Endothelial cell of umbilical vein (primary cell): ENCODE data around the gene KCNH4. TPM values are rescaled to one million over a fixed set of nuclear protein-coding genes. Genes with fewer than 3 reads are reported as not detected.

Experiments used
- BruUV-seq: library from RNA; stranded (reverse); fragments of 400-500 nt; replicated peaks from 2 replicates; lab custom pipeline; 2021; lab: Mats Ljungman, UMichigan
- CTCF ChIA-PET: fragments of 300-600, 350-600 bp; sonication (Branson Sonifier 250); formaldehyde crosslinking; loops from one replicate; lab custom pipeline; 2021; ENCODE audit warnings: antibody characterized with exemption, inconsistent platforms; lab: Charles Lee
- POLR2A ChIA-PET: fragments of 300-600, 350-600 bp; sonication (Branson Sonifier 250); formaldehyde crosslinking; loops from one replicate; lab custom pipeline; 2021; ENCODE audit warnings: antibody characterized with exemption, inconsistent platforms; lab: Charles Lee
- DNase-seq: peaks from one replicate; pipeline ENCODE4 v3.0.0-alpha.2; 2011; ENCODE audit warnings: low read depth, low spot score
- FAIRE-seq: peaks from 2 replicates; lab custom pipeline; 2011; peaks lifted over from hg19 to GRCh38; lab: Jason Lieb, UNC
- H2AFZ ChIP-seq: 2 replicates; pipeline ENCODE4 v1.6.0; 2012; ENCODE audit warnings: low read depth, low read length, control low read depth, inconsistent platforms
- H3K27ac ChIP-seq: 2 replicates; pipeline ENCODE4 v1.5.1; 2011; ENCODE audit warnings: low read depth, mild to moderate bottlenecking, control low read depth, low read length, moderate library complexity; ENCODE audit not compliant: insufficient read depth
- H3K27me3 ChIP-seq, 2 experiments: 2 replicates each; pipeline versions ENCODE4 v1.6.0 to v1.6.1; 2011; ENCODE audit warnings: low read length in 2 of 2, mixed read lengths in 1 of 2; ENCODE audit not compliant: control insufficient read depth in 2 of 2, insufficient read depth in 2 of 2
- H3K36me3 ChIP-seq, 2 experiments: 2 replicates in 1 of 2; 3 replicates in 1 of 2; pipeline ENCODE4 v1.5.1; 2011; ENCODE audit warnings: low read length in 2 of 2, mild to moderate bottlenecking in 1 of 2, moderate library complexity in 1 of 2; ENCODE audit not compliant: control insufficient read depth in 2 of 2, insufficient read depth in 2 of 2; ENCODE audit errors: extremely low read depth in 1 of 2
- H3K4me1 ChIP-seq: 3 replicates; pipeline ENCODE4 v1.5.1; 2011; ENCODE audit warnings: mild to moderate bottlenecking, low read length; ENCODE audit not compliant: control insufficient read depth, insufficient read depth; ENCODE audit errors: extremely low read depth
- H3K4me2 ChIP-seq: 2 replicates; pipeline ENCODE4 v1.6.1; 2011; ENCODE audit warnings: low read length, control low read depth, mixed read lengths; ENCODE audit not compliant: insufficient read depth
- H3K4me3 ChIP-seq, 3 experiments: fragments of 200-600 bp in 1 of 3; sonication (generic), shearing (Covaris generic) in 1 of 3; replicated peaks in 1 of 3; 2 replicates each; pipeline ENCODE4 v1.5.1; 2011 to 2016; ENCODE audit warnings: control low read depth in 3 of 3, low read length in 3 of 3, mild to moderate bottlenecking in 2 of 3, inconsistent platforms in 1 of 3, low read depth in 1 of 3, moderate library complexity in 1 of 3; ENCODE audit not compliant: insufficient read depth in 1 of 3
- H3K79me2 ChIP-seq: 2 replicates; pipeline ENCODE4 v1.6.0; 2012; ENCODE audit warnings: low read length, inconsistent platforms; ENCODE audit not compliant: control insufficient read depth, insufficient read depth
- H3K9ac ChIP-seq: replicated peaks from 2 replicates; pipeline ENCODE3; 2011; ENCODE audit warnings: low read length, control low read depth; ENCODE audit not compliant: insufficient read depth; ENCODE audit errors: extremely low read depth
- H3K9me1 ChIP-seq: replicated peaks from 3 replicates; pipeline ENCODE4 v1.6.0; 2011; ENCODE audit warnings: mild to moderate bottlenecking, low read length; ENCODE audit not compliant: control insufficient read depth, insufficient read depth; ENCODE audit errors: extremely low read depth
- H3K9me3 ChIP-seq: replicated peaks from 2 replicates; pipeline ENCODE4 v1.5.1; 2012; ENCODE audit warnings: low read length, inconsistent platforms; ENCODE audit not compliant: control insufficient read depth, insufficient read depth
- H4K20me1 ChIP-seq: replicated peaks from 2 replicates; pipeline ENCODE3; 2011; ENCODE audit warnings: mild to moderate bottlenecking, low read length; ENCODE audit not compliant: control insufficient read depth, insufficient read depth; ENCODE audit errors: extremely low read depth
- CTCF ChIP-seq, 2 donors: IDR thresholded peaks; 1 replicate in 1 of 2; 2 replicates in 1 of 2; pipeline ENCODE4 v1.5.1; 2011; ENCODE audit warnings: low read length in 2 of 2, mild to moderate bottlenecking in 2 of 2, moderate library complexity in 2 of 2, control low read depth in 1 of 2, inconsistent platforms in 1 of 2, low read depth in 1 of 2; ENCODE audit not compliant: insufficient read depth in 1 of 2; ENCODE audit errors: extremely low read depth in 1 of 2
- EZH2 ChIP-seq: IDR thresholded peaks from 2 replicates; pipeline ENCODE4 v1.6.1; 2012; ENCODE audit warnings: borderline replicate concordance, low read depth, mild to moderate bottlenecking, moderate library complexity, low read length, inconsistent platforms; ENCODE audit not compliant: severe bottlenecking
- FOS ChIP-seq: IDR thresholded peaks from 2 replicates; pipeline ENCODE4 v1.6.1; 2011; ENCODE audit warnings: mild to moderate bottlenecking, low read length, moderate library complexity, borderline replicate concordance; ENCODE audit not compliant: insufficient read depth
- GATA2 ChIP-seq: IDR thresholded peaks from 2 replicates; pipeline ENCODE4 v1.7.0; 2011; ENCODE audit warnings: low read depth, mild to moderate bottlenecking, moderate library complexity, mixed read lengths, low read length; ENCODE audit not compliant: insufficient read length, insufficient read depth
- JUN ChIP-seq: IDR thresholded peaks from 2 replicates; pipeline ENCODE4 v1.6.1; 2011; ENCODE audit warnings: borderline replicate concordance, low read depth; ENCODE audit not compliant: insufficient read length, insufficient read depth
- MAX ChIP-seq: IDR thresholded peaks from 2 replicates; pipeline ENCODE4 v1.6.1; 2011; ENCODE audit not compliant: insufficient read depth, insufficient read length
- MYC ChIP-seq: IDR thresholded peaks from one replicate; pipeline ENCODE4 v1.6.1; 2011; ENCODE audit warnings: mild to moderate bottlenecking, low read depth, low read length
- POLR2A ChIP-seq: IDR thresholded peaks from 2 replicates; pipeline ENCODE4 v1.6.1; 2012; ENCODE audit warnings: low read depth, mild to moderate bottlenecking, control low read depth, low read length
- POLR2AphosphoS5 ChIP-seq: IDR thresholded peaks from 2 replicates; pipeline ENCODE4 v1.6.1; 2012; ENCODE audit warnings: low read depth, mild to moderate bottlenecking, control low read depth, low read length, moderate library complexity; ENCODE audit not compliant: insufficient read depth
- dilution Hi-C: fragments of 300-500 bp; cut with MboI; formaldehyde crosslinking; loops from one replicate; pipeline ENCODE4 v1.15.0; 2019; ENCODE audit warnings: low sequenced_read_pairs; ENCODE audit not compliant: extremely low pct_ligation_motif_present
- intact Hi-C: fragments of 100-400 bp; cut with micrococcal nuclease; formaldehyde crosslinking; loops from one replicate; pipeline ENCODE4 v1.10.0; 2022
- polyA plus RNA-seq, 4 experiments: library from polyadenylated mRNA; depleted of rRNA in 3 of 4; stranded (reverse) in 3 of 4; unstranded in 1 of 4; fragments of >200 nt; gene quantifications; 2 replicates each; pipeline versions ENCODE4 v1.2.1 to v1.2.3, GENCODE V29; 2011 to 2012; ENCODE audit warnings: missing spikeins in 1 of 4
- total RNA-seq: library from RNA; stranded (reverse); gene quantifications from 2 replicates; pipeline ENCODE4 v1.2.3, GENCODE V29; 2021

KCNH4 gene
- total and polyA plus RNA-seq, 2 donors (not counting 3 experiments of a cell fraction or from before 2014, with no cell fraction given) = 0.11 TPM

GRCh38 chr17:42202159-42202558, 21.2 kb upstream of the KCNH4 start:
- Histone ChIP-seq H3K9me3 (no peaks in the 10 kb centered on the region), H2AFZ (no peak overlapping the region), H3K27me3 (no peaks in the 10 kb centered on the region), H4K20me1 (no peaks in the 10 kb centered on the region), H3K9me1 (no peaks in the 10 kb centered on the region), H3K4me1 (no peaks in the 10 kb centered on the region), H3K27ac (no peak overlapping the region), H3K4me3 (no peak overlapping the region), H3K9ac (no peak overlapping the region), H3K79me2 (no peaks in the 10 kb centered on the region), H3K36me3 (peaks cover 7 to 20% of the 10 kb centered on the region in 2 experiments), H3K4me2 (no peak overlapping the region)
- FAIRE-seq (no peak), DNase-seq (no peak)
- ChIA-PET POLR2A (no interaction called here), CTCF (interaction anchor here (1.4 to 3.2 kb wide), 2 partner anchors 18 to 20 kb away, joined by 3 to 11 read pairs; no protein-coding TSS in a partner anchor)
- intact Hi-C loops = no loop called here
- dilution Hi-C loops = no loop called here
- TF ChIP-seq EZH2 (no peak), JUN (no peak), POLR2A (no peak), CTCF (IDR thresholded peaks at IDR 0.05; ENCODE audit: extremely low read depth in 1 of 2, insufficient read depth in 1 of 2, low read depth in 1 of 2, low read length in 2 of 2) (no peak), POLR2AphosphoS5 (no peak), GATA2 (no peak), MAX (no peak), MYC (no peak), FOS (no peak)
- no TSS peak for BruUV-seq
